HG03066 (cell line): Measurements from ENCODE around the gene AGXT.

ENCODE experiments used
- ATAC-seq: cut with Tn5 transposase; IDR thresholded peaks from one replicate; pipeline ENCODE4 v1.9.1; 2021; ENCODE audit warnings: low read depth; ENCODE audit not compliant: unreplicated experiment

The AGXT gene

DNA sequence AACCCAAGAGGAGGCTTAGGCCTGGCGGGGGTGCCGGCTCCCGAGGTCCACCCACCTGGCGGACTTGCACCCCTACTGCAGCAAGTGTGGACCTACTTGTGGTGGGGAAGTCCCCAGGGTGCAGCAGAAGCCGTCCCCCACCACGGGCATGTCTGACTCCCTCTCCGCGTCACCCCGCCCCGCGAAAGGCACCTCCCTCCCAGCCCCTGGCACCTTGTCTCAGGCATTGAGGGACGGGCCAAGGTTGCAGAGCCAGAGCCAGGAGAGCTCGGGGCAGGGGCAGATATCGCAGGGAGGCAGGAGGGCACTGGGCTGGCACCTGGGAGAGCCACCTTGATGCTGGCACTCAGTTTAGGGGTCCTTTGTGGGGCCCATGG, 56.6 kb downstream of the AGXT start:
- no peak for ATAC-seq

DNA sequence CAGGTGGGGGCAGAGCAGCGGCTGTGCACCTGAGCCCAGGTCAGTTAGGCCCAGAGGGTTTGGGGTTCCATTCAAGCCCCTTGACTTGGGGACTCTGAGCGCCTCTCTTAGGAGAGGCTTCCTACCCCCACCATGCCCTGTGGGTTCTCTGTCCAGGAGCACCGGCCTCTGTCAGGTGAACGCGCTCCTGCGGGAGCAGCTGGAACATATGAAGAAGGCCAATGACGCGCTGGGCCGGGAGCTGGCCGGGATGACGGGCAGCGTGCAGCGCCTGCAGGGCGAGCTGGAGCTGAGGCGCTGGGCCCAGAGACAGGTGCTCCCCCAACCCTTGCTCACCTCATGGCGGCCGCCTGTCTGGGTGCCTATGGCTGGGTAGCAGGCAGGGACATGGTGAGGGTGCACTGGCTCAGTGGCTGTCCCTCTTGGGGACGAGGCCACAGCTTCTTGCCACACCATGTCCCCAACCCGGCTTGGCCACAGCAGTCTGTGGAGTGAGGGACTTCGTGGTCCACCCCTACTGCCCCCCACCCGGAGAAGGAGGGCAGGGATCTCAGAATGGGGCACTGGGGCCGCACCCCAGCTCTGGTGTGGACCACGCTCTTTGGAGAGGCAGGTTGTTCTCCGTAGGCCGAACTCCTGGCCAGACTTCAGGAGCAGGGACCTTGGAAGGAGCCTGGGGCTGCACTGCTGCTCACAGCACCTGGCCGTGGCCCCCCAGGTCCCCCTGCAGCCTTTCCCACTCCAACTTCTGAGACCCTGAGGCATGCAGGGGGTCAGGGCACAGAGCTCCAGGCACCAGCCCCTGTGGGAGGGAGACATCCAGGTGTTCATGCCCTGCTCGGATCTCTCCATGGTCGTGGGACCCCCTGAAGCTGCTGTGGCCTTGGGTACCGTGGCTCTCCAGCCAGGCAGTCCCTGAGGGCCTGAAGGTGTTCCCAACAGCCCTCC, 57.2 kb downstream of the AGXT start:
- ATAC-seq: no peak

DNA sequence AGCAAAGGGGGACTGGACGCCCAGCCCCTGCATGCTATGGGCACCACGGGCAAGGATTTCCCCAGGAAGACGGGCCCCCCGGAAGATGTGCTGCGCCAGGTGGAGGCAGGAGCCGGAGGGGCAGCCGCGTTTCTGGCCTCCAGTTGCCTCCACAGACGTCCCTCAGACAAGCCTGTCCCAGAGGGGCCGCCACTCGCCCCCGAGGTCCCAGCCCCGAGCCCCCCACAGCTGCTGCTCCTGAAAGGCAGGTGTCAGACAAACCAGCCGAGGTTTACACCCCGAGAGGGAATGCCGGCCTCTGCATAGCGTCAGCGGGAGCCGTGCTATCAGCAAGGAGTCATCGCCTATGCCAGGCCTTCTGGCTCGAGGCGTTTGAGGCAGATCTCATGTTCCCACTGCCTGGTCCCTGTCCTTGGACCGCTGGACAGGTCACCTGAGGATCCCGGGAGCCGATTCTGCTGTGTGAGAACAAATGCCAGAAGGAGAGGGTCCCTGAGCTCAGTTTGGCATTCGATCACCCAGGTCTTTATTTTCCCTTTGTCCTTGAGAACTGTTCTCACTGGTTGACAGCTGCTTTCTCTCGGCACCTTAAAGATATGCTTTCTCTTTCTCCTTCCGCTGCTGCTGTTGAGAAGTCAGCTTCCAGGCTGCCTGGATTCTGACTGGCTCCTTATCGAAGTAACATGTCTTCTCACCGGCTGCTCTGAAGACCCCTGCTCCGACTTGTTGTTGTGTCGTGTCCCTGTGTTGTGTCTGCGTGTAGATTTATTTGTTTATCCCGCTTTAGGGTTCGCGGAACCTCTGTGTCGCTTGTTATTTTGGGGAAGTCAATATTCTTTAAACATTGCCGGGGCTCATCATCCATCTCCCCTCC, 58.1 kb downstream of the AGXT start:
- no peak for ATAC-seq

DNA sequence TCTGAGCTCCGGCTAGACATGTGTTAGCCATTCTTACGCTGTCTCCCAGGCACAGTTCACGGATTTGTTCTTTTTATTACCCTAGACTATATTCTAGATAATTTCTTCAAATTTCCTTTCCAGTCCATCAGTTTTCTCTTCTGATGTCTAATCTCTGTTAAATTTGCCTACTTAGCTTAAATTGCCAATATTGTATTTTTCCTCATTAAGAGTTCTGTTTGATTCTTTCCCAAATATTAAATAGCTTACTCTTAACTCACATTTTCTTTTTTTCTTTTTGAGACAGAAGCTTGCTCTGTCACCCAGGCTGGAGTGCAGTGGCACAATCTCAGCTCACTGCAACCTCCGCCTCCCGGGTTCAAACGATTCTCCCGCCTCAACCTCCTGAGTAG, 58.8 kb downstream of the AGXT start:
- no peak for ATAC-seq

DNA sequence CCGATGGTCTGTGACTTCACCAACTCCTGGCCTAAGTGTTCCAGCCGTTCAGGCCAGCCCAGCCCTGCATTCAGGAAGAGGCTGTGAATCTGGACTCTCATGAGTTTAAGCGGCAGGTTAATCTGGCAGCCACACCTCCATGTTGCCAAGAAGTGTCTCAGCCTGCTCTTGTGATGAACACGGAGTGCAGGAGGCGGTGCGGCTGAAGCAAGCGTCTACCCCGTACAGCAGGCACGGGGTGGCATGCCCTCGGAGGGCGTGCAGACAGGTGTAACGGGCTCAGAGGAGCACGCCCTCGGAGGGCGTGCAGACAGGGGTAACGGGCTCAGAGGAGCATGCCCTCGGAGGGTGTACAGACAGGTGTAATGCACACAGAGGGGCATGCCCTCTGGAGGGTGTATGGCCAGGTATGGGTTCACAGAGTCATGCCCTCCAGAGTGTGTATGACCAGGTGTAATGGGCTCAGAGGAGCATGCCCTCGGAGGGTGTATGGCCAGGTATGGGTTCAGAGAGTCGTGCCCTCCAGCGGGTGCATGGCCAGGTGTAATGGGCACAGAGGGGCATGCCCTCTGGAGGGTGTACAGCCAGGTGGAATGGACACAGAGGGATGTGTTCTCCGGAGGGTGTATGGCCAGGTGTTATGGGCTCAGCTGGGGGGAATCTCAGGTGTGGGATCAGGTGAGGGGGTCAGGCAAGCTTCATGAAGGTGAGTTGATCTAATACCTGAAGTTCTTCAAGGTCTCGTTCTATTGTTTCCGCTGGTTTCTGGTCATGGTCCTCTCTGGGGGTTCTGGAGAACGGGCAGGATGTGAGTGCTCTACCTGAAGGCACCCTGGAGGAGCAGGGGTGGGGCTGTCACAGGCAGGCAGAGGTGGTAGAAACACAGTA, 60.1 kb downstream of the AGXT start:
- ATAC-seq: no peak

DNA sequence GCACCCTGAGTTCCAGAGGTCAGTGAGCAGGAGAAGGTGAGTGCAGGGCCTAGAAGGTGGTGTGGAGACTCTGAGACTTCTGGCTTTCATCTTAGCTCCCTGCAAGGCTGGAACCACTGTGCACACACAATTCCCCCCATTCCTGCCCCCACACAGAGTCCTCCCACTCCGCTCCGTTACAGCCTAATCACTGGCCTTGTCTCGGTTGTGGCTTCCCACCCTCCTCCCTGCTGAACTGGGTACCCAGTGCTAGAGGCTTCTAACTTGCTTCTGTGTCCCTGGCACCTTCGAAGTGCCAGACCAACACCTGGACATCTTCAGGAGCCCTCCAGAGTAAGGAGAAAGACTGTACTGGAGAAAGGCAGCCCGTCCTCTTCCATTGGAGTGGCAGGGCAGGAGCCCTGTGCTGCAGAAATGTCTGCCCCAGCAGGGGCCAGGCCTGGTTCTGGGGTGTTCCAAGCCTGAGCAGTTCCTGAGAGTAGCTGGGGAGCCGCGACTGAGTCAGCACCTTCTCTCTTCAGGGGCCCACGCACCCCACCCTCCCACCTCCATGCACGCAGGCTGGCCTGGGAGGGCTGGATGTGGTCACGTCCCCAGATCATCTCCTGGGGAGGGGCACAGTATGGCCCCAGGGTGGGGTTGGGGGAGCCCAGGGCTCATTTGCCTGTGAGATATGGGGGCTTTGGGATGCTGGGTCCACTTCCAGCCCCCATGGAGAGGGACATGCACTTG, 60.9 kb downstream of the AGXT start:
- no peak for ATAC-seq
